ENCODE measurements around the gene APOM. TPM values are rescaled to one million over a fixed set of nuclear protein-coding genes. Genes with fewer than 3 reads are reported as not detected.

APOM gene
- total RNA-seq, 1 donor, result 2.0 TPM

GRCh38 chr6:31692886-31693285 lies 37.2 kb downstream of the APOM start:
- TF ChIP-seq CTCF (IDR thresholded peaks at IDR 0.05; ENCODE audit: insufficient read depth, low read length), result no peak
- no peak for DNase-seq (ENCODE audit: low read depth)

GRCh38 chr6:31693535-31693934 lies 37.8 kb downstream of the APOM start:
- no peak overlapping the region for H3K4me3 ChIP-seq (ENCODE audit: low read depth, low read length)
- no peak for DNase-seq (ENCODE audit: low read depth)
- TF ChIP-seq CTCF (IDR thresholded peaks at IDR 0.05; ENCODE audit: insufficient read depth, low read length), result no peak

More at GRCh38 chr6:31692886-31693285, 37.2 kb downstream of the APOM start:
- no peak overlapping the region for H3K4me3 ChIP-seq (ENCODE audit: low read depth, low read length)

GRCh38 chr6:31697555-31697954 lies 41.9 kb downstream of the APOM start:
- no peak overlapping the region for H3K4me3 ChIP-seq (ENCODE audit: low read depth, low read length)
- no peak for TF ChIP-seq CTCF (IDR thresholded peaks at IDR 0.05; ENCODE audit: insufficient read depth, low read length)
- no peak for DNase-seq (ENCODE audit: low read depth)

- DNase-seq (ENCODE audit: low read depth), result no peak
- H3K4me3 ChIP-seq (ENCODE audit: low read depth, low read length), result no peak overlapping the region
- no peak for TF ChIP-seq CTCF (IDR thresholded peaks at IDR 0.05; ENCODE audit: insufficient read depth, low read length)
Observed at GRCh38 chr6:31700740-31701401, 45.2 kb downstream of the APOM start.

- no peak for TF ChIP-seq CTCF (IDR thresholded peaks at IDR 0.05; ENCODE audit: insufficient read depth, low read length)
- peak; percentile 49 for DNase-seq (ENCODE audit: low read depth)
- peak overlapping the region; percentile 98 for H3K4me3 ChIP-seq (ENCODE audit: low read depth, low read length)
Observed at GRCh38 chr6:31701666-31702404, 46.1 kb downstream of the APOM start.

- peak overlapping the region; percentile 98 for H3K4me3 ChIP-seq (ENCODE audit: low read depth, low read length)
- DNase-seq (ENCODE audit: low read depth), result no peak
- no peak for TF ChIP-seq CTCF (IDR thresholded peaks at IDR 0.05; ENCODE audit: insufficient read depth, low read length)
Observed at GRCh38 chr6:31702405-31702818, 46.7 kb downstream of the APOM start.
